T-cell (primary cell): ENCODE data around the gene NPFFR1. TPM values are rescaled to one million over a fixed set of nuclear protein-coding genes. Genes with fewer than 3 reads are reported as not detected.

Experiments
- ATAC-seq, 4 experiments: fragments of 200-7000 bp in 3 of 4; fragments of 150-1000 bp in 1 of 4; cut with Tn5 transposase; replicated peaks in 1 of 4; 1 replicate in 3 of 4; 2 replicates in 1 of 4; pipeline ENCODE4 v1.10.0; 2021; ENCODE audit warnings: moderate library complexity in 3 of 4, mild to moderate bottlenecking in 2 of 4, moderate number of reproducible peaks in 1 of 4
- CTCF ChIA-PET, 2 donors: fragments of 300-600 bp; sonication (Branson Sonifier 250); formaldehyde crosslinking; loops; one replicate each; lab custom pipeline; 2022; ENCODE audit warnings: antibody characterized with exemption in 2 of 2; lab: Charles Lee
- POLR2A ChIA-PET, 2 donors: fragments of 300-600 bp; sonication (Branson Sonifier 250); formaldehyde crosslinking; loops; one replicate each; lab custom pipeline; 2022; ENCODE audit warnings: antibody characterized with exemption in 2 of 2; lab: Charles Lee
- DNase-seq, 35 experiments: peaks; one replicate each; pipeline versions ENCODE4 v3.0.0 to v3.0.0-alpha.2; 2013 to 2023
- H3K27ac ChIP-seq: one replicate; pipeline ENCODE4 v1.5.1; 2013; ENCODE audit warnings: low read length
- H3K27me3 ChIP-seq, 2 experiments: replicated peaks in 1 of 2; 1 replicate in 1 of 2; 2 replicates in 1 of 2; pipeline versions ENCODE4 v1.6.1 to v1.7.0; 2013; ENCODE audit warnings: low read length in 1 of 2, mixed read lengths in 1 of 2; ENCODE audit not compliant: control insufficient read depth in 2 of 2, insufficient read depth in 2 of 2; ENCODE audit errors: extremely low read depth in 1 of 2
- H3K36me3 ChIP-seq, 2 donors: 1 replicate in 1 of 2; 2 replicates in 1 of 2; pipeline versions ENCODE4 v1.6.1 to v1.7.0; 2013; ENCODE audit warnings: low read length in 1 of 2; ENCODE audit not compliant: control insufficient read depth in 2 of 2, insufficient read depth in 1 of 2; ENCODE audit errors: extremely low read depth in 1 of 2
- H3K4me1 ChIP-seq, 2 experiments: 1 replicate in 1 of 2; 2 replicates in 1 of 2; pipeline versions ENCODE4 v1.6.1 to v1.7.0; 2013; ENCODE audit warnings: low read length in 2 of 2, mixed read lengths in 1 of 2; ENCODE audit not compliant: insufficient read depth in 2 of 2, control insufficient read depth in 1 of 2; ENCODE audit errors: extremely low read depth in 1 of 2
- H3K4me3 ChIP-seq, 2 donors: 1 replicate in 1 of 2; 2 replicates in 1 of 2; pipeline versions ENCODE4 v1.5.1 to v1.7.0; 2013; ENCODE audit warnings: mild to moderate bottlenecking in 2 of 2, low read length in 1 of 2, moderate library complexity in 1 of 2; ENCODE audit not compliant: control insufficient read depth in 1 of 2; ENCODE audit errors: extremely low read depth in 1 of 2
- H3K9me3 ChIP-seq: 2 replicates; pipeline ENCODE4 v1.7.0; 2013
- H3K27ac Mint-ChIP-seq, 2 donors: one replicate each; pipeline ENCODE4 v1.8.0; 2020 to 2021; ENCODE audit warnings: mild to moderate bottlenecking in 2 of 2, mixed read lengths in 2 of 2
- H3K27me3 Mint-ChIP-seq, 2 donors: one replicate each; pipeline ENCODE4 v1.8.0; 2021 to 2022; ENCODE audit warnings: mixed read lengths in 2 of 2
- H3K36me3 Mint-ChIP-seq: one replicate; pipeline ENCODE4 v1.8.0; 2021; ENCODE audit warnings: mixed read lengths
- H3K4me1 Mint-ChIP-seq, 3 donors: one replicate each; pipeline ENCODE4 v1.8.0; 2020 to 2022; ENCODE audit warnings: mixed read lengths in 3 of 3, mild to moderate bottlenecking in 1 of 3
- H3K4me3 Mint-ChIP-seq, 3 donors: one replicate each; pipeline ENCODE4 v1.8.0; 2020 to 2022; ENCODE audit warnings: mild to moderate bottlenecking in 3 of 3, mixed read lengths in 3 of 3, moderate library complexity in 3 of 3
- H3K9me3 Mint-ChIP-seq, 3 donors: one replicate each; pipeline ENCODE4 v1.8.0; 2020 to 2022; ENCODE audit warnings: mixed read lengths in 3 of 3
- WGBS: methylation state at CpG from one replicate; pipeline ENCODE4 v1.1.5; 2013; ENCODE audit warnings: missing lambda C conversion rate; ENCODE audit not compliant: insufficient coverage; 5-methylcytosine and 5-hydroxymethylcytosine counted together
- total RNA-seq, 35 experiments: library from RNA in 6 of 35; stranded (reverse) in 6 of 35; fragments of 120-200 nt in 1 of 35; gene quantifications; one replicate each; pipeline versions ENCODE4 v1.2.1 to v1.2.4 and lab custom pipeline; 2013 to 2026

NPFFR1 gene
- total RNA-seq, 5 donors from 2014 or later (not counting 1 experiment from before 2014, with no cell fraction given), result not detected

- no peak for ATAC-seq
Observed at GRCh38 chr10:70300908-70301597, 17.2 kb upstream of the NPFFR1 start.

GRCh38 chr10:70300461-70300860, 16.7 kb upstream of the NPFFR1 start:
- no peaks in the 10 kb centered on the region for H3K4me1 Mint-ChIP-seq
- Histone ChIP-seq H3K27ac (no peak overlapping the region), H3K4me3 (no peak overlapping the region), H3K36me3 (no peaks in the 10 kb centered on the region), H3K27me3 (no peaks in the 10 kb centered on the region), H3K4me1 (no peaks in the 10 kb centered on the region), H3K9me3 (no peaks in the 10 kb centered on the region)
- no peak overlapping the region for H3K4me3 Mint-ChIP-seq
- no peak overlapping the region for H3K27ac Mint-ChIP-seq
- H3K36me3 Mint-ChIP-seq, result no peaks in the 10 kb centered on the region
- no peaks in the 10 kb centered on the region for H3K27me3 Mint-ChIP-seq
- no peaks in the 10 kb centered on the region for H3K9me3 Mint-ChIP-seq
- DNase-seq, result no peak
- no peak for ATAC-seq
- CTCF ChIA-PET, result no interaction called here
- POLR2A ChIA-PET, result no interaction called here
- WGBS, result 97% methylated on average over 5 of the region's 6 CpGs

More at GRCh38 chr10:70300908-70301597, 17.2 kb upstream of the NPFFR1 start:
- Histone ChIP-seq H3K4me3 (no peak overlapping the region), H3K36me3 (no peaks in the 10 kb centered on the region), H3K27me3 (no peaks in the 10 kb centered on the region), H3K27ac (no peak overlapping the region), H3K4me1 (no peaks in the 10 kb centered on the region), H3K9me3 (no peaks in the 10 kb centered on the region)
- CTCF ChIA-PET, result no interaction called here
- POLR2A ChIA-PET, result no interaction called here
- Mint-ChIP-seq H3K9me3 (no peaks in the 10 kb centered on the region), H3K4me1 (peaks cover 0 to 2% (median 0%) of the 10 kb centered on the region in 3 donors), H3K36me3 (no peaks in the 10 kb centered on the region), H3K27ac (no peak overlapping the region), H3K4me3 (no peak overlapping the region), H3K27me3 (no peaks in the 10 kb centered on the region)
- 98% methylated on average over 13 of the region's 19 CpGs for WGBS
- no peak for DNase-seq

GRCh38 chr10:70299876-70300275, 16.1 kb upstream of the NPFFR1 start:
- Mint-ChIP-seq H3K27me3 (no peaks in the 10 kb centered on the region), H3K27ac (no peak overlapping the region), H3K4me1 (no peaks in the 10 kb centered on the region), H3K4me3 (no peak overlapping the region), H3K9me3 (no peaks in the 10 kb centered on the region), H3K36me3 (no peaks in the 10 kb centered on the region)
- H3K9me3 ChIP-seq, result no peaks in the 10 kb centered on the region
- H3K4me1 ChIP-seq, result no peaks in the 10 kb centered on the region
- CTCF ChIA-PET, result no interaction called here
- H3K36me3 ChIP-seq, result no peaks in the 10 kb centered on the region
- H3K27ac ChIP-seq, result no peak overlapping the region
- no peaks in the 10 kb centered on the region for H3K27me3 ChIP-seq
- DNase-seq (no peak), ATAC-seq (no peak)
- POLR2A ChIA-PET, result no interaction called here
- WGBS, result 87% methylated on average over 7 of the region's 7 CpGs
- H3K4me3 ChIP-seq, result no peak overlapping the region

GRCh38 chr10:70298393-70298792, 14.6 kb upstream of the NPFFR1 start:
- DNase-seq (no peak), ATAC-seq (no peak)
- no peaks in the 10 kb centered on the region for H3K9me3 ChIP-seq
- H3K4me1 ChIP-seq, result no peaks in the 10 kb centered on the region
- WGBS, result 96% methylated on average over 4 of the region's 5 CpGs
- no peak overlapping the region for H3K4me3 ChIP-seq
- H3K36me3 Mint-ChIP-seq, result no peaks in the 10 kb centered on the region
- H3K36me3 ChIP-seq, result no peaks in the 10 kb centered on the region
- H3K4me3 Mint-ChIP-seq, result no peak overlapping the region
- H3K9me3 Mint-ChIP-seq, result no peaks in the 10 kb centered on the region
- CTCF ChIA-PET, result interaction anchor here in 1 of 2 donors (0.7 kb wide), 1 partner anchor 66 kb away, joined by 3 read pairs; no protein-coding TSS in a partner anchor
- POLR2A ChIA-PET, result no interaction called here
- H3K27me3 ChIP-seq, result no peaks in the 10 kb centered on the region
- no peaks in the 10 kb centered on the region for H3K27me3 Mint-ChIP-seq
- no peak overlapping the region for H3K27ac ChIP-seq
- H3K27ac Mint-ChIP-seq, result no peak overlapping the region
- peaks cover 0 to 1% (median 0%) of the 10 kb centered on the region in 3 donors for H3K4me1 Mint-ChIP-seq

GRCh38 chr10:70297224-70297623, 13.4 kb upstream of the NPFFR1 start:
- Histone ChIP-seq H3K36me3 (no peaks in the 10 kb centered on the region), H3K4me1 (no peaks in the 10 kb centered on the region), H3K27ac (no peak overlapping the region), H3K4me3 (no peak overlapping the region), H3K9me3 (no peaks in the 10 kb centered on the region), H3K27me3 (no peaks in the 10 kb centered on the region)
- H3K36me3 Mint-ChIP-seq, result no peaks in the 10 kb centered on the region
- peaks cover 0 to 6% (median 2%) of the 10 kb centered on the region in 3 donors for H3K4me1 Mint-ChIP-seq
- H3K4me3 Mint-ChIP-seq, result no peak overlapping the region
- no peak overlapping the region for H3K27ac Mint-ChIP-seq
- ATAC-seq (no peak), DNase-seq (no peak)
- CTCF ChIA-PET, result no interaction called here
- no peaks in the 10 kb centered on the region for H3K9me3 Mint-ChIP-seq
- H3K27me3 Mint-ChIP-seq, result no peaks in the 10 kb centered on the region
- WGBS, result 67% methylated on average over 3 of the region's 5 CpGs
- POLR2A ChIA-PET, result interaction anchor here in 1 of 2 donors (0.6 kb wide), 1 partner anchor 30 kb away, joined by 3 read pairs; no protein-coding TSS in a partner anchor

GRCh38 chr10:70296406-70296899, 12.6 kb upstream of the NPFFR1 start:
- no peak overlapping the region for H3K27ac Mint-ChIP-seq
- H3K4me3 Mint-ChIP-seq, result no peak overlapping the region
- H3K9me3 Mint-ChIP-seq, result no peaks in the 10 kb centered on the region
- no peaks in the 10 kb centered on the region for H3K27me3 Mint-ChIP-seq
- POLR2A ChIA-PET, result no interaction called here
- peaks cover 0 to 4% of the 10 kb centered on the region in 2 experiments for H3K27me3 ChIP-seq
- H3K4me3 ChIP-seq, result no peak overlapping the region
- CTCF ChIA-PET, result no interaction called here
- H3K4me1 ChIP-seq, result no peaks in the 10 kb centered on the region
- H3K36me3 Mint-ChIP-seq, result no peaks in the 10 kb centered on the region
- no peaks in the 10 kb centered on the region for H3K9me3 ChIP-seq
- DNase-seq (peak in 1 of 35 experiments; percentile 14), ATAC-seq (no peak)
- WGBS, result 57% methylated on average over 7 of the region's 12 CpGs
- no peak overlapping the region for H3K27ac ChIP-seq
- peaks cover 0 to 6% (median 2%) of the 10 kb centered on the region in 3 donors for H3K4me1 Mint-ChIP-seq
- H3K36me3 ChIP-seq, result no peaks in the 10 kb centered on the region
